Fibroblast of skin of scalp (primary cell): Measurements from ENCODE around the gene SYNJ2.

Source experiments
- DNase-seq: peaks from one replicate; pipeline ENCODE4 v3.0.0-alpha.2; 2013

SYNJ2 gene

DNA sequence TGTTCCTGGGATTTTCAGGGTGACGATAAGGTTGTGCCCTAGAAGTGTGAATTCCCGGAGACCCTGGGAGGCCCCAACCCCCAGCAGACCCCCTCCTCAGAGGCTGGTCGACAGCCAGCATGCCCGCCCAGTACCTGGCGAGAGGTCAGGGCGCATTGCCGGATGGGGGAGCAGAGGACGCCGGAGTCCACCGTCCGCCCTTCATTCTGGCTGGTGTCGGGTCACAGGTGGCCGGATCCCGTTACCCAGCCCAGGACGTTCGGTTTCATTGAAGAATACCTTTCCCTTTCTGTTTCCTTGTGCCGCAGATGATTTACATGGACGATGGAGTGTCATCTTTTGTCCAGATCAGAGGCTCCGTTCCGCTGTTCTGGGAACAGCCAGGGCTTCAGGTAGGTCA lies 61.3 kb downstream of the SYNJ2 start:
- no peak for DNase-seq

DNA sequence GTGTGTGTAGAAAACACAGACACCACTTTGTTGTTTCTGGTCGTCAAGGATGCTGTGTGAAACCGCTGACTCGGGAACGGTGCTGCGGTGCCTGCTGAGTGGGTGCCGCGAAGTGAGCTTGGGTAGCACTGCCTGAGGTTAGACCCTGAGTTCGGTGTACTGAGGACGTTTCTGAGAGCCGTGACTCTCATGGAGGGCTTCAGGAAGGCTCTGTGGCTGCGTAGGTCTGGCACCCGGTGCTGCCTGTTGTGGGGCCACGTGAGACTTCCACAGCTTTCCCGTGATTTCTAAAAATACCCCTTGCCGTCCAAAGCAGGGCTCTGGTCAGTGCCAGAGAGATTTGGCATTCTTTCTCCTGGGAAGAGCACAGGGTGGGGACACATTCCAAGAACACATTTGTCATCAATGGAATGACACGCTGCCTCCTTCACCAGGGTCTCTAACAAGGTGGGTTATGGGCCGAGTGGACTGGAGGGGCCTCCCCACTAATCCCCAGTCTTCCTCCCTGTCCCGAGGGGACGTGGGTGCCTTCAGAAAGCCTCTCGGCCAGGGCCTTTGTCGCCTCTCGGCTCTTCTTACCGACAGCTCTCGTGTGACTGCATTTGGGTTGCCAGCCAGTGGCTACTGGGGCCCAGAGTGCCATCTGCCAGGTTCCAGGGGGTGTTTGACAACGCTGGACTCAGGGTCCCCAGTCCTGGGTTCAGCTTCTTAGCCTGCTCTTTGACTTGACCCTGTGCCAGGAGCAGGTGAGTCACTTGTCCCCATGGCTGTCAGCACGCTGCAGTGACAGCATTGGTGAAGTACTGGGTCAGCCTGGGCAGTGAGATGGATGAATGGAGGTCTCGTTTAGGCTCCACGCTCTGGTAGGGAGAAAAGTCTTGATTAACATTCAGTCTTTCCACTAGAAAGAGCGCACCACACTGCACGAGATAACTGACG lies 62.2 kb downstream of the SYNJ2 start:
- peak; percentile 20 for DNase-seq

DNA sequence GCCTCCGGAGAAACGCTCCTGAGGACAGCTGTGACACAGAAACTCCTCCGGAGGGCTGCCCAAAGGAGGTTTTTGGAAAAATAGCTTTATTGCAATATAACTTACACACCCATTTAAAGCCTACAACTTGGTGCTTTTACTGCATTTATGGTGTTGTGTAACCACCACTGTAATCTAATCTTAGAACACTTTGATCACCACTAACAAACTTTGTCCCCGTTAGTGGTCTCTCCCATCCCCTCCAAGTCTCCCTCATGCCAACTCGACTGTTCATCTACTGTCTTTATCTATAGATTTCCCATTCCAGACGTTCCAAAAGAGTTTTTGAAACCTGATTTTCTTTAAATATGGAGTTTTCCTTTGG lies 62.8 kb downstream of the SYNJ2 start:
- no peak for DNase-seq

DNA sequence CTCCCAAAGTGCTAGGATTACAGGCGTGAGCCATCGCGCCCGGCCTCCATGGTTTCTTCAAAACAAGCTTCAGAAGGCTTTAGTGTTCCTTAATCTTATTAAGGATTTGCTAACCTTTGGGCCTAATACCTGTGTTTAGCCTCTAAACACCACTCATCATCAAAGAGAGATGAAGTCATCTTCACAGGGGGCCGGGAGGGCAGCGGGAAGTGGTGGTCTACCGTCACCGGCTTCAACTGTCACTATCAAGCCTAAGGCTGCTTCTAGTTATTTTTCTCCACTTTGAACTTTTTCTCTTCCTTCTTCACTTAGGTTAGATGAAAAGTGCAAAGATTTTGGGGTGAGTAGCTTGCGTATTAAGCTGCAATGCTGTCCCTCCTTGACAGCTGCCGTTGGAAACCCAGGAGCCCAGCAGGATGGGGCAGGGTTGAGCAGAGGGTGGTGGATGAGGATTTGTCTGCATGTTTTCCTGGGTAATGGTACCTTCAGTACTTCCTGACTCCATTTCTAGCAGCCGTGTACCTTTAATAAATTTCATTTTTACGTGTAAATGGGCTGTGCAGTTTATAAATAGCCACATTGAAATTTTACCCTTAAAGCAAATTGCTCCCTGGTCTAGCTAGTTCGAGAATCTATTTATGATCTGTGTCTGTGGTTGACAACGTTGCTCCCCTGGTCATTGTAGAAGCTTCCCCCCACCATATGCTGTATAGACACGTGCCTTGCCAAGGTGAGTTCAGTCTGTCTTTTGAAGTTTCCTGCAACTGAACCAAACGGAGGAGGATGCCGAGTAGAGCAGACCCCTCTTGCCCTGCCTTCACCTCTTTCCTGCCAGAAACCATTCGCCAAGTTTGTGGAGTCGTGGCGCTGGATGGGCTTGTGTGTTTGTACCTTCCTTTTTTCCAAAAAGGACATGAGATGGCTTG lies 64.8 kb downstream of the SYNJ2 start:
- no peak for DNase-seq

DNA sequence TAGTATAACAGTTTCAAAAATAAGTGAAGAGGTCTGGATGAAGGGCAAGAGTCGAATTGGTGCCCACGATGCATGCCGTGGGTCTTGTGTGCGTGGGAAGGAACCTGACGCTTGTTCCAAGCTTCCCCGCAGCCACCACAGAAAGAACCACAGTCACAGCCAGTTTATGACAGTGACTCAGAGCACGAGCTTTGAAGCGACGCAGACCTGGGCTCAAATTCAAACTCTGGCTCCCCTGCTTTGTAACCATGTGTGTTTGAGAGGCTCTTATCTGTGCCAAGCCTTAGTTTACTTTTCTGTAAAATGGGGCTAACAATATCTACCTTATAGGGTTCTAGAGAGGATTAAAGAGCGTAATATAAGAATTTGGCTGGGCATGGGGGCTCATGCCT lies 65.5 kb downstream of the SYNJ2 start:
- DNase-seq = peak; percentile 35

DNA sequence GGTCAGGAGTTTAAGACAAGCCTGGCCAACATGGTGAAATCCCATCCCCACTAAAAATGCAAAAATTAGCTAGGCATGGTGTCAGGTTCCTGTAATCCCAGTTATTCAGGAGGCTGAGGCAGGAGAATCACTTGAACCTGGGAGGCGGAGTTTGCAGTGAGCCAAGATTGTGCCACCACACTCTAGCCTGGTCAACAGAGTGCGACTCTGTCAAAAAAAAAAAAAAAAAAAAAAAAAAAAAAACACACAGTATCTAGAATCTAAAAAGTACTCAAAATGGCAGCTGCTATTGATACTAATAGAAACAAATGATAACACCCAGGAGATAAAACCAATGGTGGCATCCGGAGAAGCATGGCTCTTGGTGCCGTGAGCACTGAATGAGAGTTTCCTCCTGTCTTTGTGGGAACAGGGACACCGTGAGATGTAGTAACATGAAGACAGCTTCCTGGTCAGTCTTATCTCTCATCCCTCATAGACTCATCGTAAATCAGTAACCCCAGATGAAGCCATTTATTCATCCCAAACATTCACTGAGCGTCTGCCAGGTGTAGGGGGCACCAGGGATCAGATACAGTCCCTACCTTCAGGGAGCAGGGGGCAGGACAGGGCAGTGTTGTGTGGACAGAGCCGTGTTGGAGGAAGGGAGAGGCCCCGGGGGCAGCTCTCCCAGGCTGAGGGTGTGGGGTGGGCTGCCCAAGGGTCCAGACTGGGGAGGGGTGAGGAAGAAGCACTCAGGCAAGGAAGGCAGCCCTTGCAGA lies 66.1 kb downstream of the SYNJ2 start:
- no peak for DNase-seq

DNA sequence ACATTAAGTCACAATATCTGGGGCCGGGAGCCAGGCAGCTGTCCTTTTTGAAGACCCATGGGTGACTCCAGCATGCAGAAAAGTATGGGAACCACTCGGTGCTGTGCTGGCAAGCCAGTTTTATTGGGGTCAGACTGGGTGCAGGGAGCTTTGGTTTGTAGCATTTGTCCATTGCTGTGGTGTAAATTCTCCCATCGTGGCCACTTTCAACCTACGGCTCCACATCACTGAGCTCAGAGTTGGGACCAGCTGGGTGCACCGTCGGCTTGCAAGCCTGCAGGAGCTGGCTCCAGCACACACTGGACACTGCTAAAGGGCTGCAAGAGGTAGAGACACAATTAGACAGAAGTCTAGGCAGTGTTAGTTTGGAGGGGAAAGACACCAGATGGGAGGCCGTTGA lies 66.9 kb downstream of the SYNJ2 start:
- DNase-seq = no peak

DNA sequence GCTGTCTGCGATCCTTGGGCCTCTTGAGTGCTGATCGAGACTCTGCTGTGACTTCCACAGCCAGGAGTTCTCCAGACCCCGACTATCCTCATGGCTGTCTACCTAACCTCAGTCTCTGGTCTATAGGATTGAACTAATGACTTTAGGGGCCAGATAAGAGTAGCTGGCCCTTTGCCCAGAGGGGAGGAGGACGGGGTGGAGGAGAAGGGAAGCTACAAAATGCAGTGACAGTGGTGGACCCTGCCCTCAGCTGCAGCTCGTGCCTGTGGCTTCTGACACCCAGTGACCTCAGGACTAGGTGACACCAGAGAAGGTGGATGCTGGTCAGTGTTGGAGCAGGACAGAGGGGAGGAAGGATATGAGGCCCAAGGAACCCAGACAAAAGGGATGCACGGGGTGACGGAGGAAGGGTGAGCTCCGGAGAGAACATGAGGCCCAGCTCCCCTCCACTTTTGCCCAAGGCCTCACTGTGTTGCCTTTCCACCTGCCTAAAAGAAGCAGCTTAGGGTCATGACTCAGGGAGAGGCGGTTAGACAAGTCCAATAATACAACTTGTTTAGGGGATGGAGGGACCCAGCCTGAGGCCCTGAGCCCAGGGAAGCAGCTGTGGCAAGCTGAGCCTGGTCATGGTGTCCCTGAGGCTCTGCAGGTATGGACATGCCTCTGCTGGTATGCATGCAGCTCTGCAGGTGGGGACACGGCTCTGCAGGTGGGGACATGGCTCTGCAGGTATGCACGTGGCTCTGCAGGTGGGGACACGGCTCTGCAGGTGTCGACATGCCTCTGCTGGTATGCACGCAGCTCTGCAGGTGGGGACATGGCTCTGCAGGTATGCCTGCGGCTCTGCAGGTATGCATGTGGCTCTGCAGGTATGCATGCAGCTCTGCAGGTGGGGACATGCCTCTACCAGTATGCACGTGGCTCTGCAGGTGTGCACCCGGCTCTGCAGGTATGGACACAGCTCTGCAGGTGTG lies 67.7 kb downstream of the SYNJ2 start:
- no peak for DNase-seq

DNA sequence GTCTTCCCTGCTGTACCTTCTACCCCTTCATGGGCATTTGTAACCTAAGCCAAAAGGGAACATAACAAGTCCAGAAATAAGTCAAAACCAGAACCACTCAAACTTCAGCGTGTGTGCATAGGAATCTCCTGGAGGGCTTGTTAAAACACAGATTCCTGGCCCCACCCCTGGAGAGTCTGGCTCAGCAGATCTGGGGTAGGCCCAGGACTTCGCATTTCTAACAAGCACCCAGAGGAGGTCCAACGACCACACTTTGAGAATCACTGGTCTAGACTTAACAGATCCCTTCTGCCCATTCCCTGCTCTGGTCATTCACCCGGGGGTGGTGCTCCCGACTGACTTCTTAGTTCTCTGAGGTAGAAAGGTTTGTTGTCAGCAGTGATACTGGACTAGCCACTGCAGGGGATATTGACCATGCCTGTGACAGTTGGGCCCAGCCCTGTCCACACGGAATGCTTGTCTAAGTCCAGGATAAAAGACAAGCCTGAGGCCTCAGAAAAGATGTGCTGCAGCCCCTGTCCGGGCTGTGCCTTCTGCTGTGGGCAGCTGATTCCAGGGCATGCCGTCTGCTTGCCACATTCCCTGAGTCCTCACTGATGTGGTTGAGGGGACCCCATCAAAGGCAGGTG lies 68.6 kb downstream of the SYNJ2 start:
- no peak for DNase-seq

DNA sequence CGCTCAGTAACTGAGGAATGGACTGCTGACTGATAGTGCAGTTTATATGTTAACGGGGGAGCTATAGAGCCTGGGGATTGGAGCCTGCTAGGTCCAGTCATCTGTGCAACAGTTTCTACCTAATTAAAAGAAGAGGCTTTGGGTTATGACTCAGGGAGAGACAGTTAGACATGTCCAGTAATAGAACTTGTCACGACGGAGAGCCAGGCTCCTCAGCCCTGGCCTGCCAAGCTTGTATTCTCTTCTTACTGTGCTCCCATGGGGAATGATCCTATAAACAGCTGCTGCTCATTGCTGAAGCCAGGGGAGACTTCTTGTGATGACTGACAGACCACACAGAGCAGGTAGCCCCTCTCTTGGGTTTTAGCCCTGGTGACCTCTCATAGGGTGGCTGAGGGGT lies 69.3 kb downstream of the SYNJ2 start:
- DNase-seq = peak; percentile 81

DNA sequence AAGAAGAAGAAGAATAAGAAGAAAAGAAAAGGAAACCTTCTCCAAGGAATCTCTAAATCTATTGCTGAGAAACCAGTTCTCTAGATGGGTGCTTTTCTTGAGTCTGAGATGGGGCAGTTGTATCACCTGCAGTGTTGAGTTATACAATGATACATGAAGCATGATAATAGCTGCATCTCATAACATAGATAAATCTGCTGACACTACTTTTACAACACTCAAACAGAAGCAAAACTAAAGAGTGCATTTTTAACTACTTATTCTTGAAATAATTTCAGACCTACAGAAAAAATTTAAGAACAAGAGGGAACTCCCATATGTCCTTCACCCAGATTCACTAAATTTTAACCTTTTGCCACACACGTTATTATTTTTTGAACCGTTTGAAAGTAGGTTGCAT lies 70.3 kb downstream of the SYNJ2 start:
- no peak for DNase-seq

DNA sequence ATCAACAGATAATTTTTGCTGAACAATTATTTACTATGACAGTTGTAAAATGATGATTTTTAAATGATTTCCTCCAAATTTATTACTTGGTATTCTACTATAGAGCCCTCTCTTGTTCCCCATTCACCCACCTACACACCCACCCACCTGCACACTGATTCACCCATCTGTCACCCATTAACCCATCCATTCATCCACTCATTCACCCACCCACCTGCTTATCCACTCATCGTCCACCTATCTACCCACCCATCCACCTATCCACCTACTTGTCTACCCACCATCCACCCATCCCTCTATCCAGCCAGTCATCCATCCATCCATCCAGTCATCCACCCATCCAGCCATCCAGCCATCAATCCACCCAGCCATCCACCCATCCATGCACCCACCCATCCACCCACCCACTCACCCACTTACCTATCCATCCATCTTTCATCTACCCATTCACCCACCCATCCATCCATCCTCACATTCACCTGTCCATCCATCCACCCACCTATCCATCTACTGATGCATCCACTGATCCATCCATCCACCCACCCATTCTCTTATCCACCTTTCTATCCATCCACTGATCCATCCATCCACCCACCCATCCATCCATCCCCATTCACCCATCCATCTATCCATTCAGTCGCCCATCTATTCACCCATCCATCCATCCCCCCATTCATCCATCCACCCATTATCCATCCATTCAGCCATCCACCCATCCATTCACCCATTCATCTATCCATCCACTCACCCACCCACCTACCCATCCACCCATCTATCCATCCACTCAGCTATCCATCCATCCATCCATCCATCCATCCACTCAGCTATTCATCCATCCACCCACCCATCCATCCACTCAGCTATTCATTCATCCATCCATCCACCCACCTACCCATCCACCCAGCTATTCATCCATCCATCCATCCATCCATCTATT lies 72.0 kb downstream of the SYNJ2 start:
- no peak for DNase-seq

DNA sequence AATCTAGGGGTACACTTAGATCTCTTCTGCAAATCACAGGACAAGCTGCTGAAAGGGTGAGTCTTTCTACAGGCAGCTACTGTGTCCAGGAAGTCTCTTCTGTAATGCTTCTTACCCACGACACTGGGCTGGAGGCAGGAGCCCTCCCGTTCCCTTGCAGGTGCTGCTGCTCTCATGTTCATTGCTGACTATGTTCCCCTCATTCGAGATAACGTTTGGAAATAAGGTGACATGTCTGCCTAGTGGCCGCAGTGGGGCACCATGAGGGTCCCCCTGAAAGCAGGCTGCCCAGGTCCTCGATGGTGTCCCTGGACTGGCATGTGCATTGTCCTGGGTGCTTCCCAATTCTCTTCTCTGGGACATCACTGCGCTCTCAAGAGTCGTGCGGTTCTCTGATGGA lies 74.7 kb downstream of the SYNJ2 start:
- DNase-seq = no peak

DNA sequence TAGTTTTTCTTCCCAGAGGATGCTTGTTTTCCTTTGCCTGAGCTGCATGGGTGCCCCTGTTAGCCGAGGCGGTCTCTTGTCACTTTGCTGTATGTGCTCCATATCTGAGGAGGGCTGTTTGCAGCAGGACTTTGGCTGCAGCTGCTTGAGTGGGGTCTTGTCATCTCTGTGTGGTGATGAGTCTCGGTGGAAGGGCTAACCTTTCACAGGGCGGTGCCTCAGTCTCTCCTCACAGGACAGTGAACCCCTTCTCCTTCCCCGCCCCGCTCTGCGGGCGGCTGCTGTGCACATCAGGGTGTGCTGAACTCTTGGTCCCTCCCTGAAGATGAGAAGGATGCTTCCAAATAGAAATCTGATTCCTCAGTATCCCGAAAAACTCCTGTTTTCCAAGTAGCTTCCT lies 75.1 kb downstream of the SYNJ2 start:
- no peak for DNase-seq

DNA sequence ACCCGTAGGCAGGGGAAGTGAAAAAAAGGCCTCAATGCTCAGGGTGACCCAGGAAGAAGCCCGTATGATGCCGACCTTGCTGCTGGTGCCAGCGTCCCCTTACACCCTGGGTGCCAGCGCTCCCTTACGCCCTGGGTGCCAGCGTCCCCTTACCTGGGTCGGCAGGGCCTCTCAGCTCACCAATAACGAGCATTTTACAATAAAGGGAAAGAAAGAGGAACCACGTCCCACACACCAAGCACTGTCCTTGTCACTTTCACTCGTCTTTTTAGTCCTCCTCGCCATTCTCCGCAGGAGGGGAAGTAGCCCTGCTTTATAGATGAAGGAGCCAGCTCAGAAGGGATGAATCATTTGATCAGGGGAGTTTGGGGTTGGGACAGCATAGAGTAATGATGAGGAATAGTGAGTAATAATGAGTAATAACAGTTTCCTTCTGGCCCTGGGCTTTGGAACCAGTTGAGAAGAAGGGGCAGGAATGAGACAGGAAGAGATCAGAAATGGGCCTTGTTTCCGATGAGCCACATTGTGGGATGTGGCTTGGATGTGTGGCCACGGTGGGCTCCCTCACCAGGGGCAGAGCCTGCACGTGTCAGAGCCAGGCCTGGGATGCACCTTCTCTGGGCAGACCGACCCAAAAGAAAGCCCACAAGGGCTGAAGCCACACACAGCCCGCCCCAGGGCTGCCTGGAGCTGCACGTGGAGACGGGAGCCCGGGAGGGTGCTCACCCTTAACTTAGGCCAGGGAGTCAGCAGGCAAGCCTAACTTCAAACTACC lies 75.7 kb downstream of the SYNJ2 start:
- peak; percentile 96 for DNase-seq

DNA sequence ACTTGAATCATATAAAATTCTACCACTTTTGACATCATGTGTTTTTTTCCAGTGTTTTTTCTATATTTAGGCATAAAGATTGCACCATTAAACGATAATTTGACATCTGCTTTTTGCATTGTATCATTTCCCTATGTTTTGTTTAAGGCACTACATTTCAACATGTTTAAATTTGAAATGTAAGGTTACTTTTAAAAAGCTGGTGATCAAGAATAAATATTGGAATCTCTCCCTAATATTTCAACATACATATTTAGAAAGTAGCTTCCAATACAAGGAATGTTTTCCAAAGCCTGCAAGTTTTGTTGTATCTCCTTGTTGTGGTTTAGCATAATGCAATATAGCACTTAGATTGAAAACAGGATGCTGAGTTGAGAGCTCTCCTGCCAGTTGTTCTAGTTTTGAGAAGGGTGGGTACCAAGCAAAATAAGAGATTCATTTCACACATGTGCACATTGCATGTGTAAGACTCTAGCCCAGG lies 76.5 kb downstream of the SYNJ2 start:
- DNase-seq = peak; percentile 39

DNA sequence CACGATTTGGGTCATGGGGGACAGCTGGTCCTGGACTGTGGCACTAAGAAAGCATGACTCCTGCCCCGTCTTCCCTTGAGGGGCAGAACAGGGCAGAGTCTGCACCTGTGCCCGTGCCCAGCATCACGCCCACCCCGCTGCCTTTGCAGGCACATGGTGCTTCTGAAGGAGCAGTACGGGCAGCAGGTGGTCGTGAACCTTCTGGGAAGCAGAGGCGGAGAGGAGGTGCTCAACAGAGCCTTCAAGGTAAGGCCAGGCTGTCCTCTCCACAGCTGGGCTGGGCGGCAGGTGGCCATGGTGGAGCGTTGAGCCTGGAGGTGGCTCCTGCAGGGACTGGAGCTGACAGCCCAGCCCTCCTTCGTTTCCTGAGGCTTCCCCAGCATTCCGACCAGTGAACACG lies 77.4 kb downstream of the SYNJ2 start:
- no peak for DNase-seq

DNA sequence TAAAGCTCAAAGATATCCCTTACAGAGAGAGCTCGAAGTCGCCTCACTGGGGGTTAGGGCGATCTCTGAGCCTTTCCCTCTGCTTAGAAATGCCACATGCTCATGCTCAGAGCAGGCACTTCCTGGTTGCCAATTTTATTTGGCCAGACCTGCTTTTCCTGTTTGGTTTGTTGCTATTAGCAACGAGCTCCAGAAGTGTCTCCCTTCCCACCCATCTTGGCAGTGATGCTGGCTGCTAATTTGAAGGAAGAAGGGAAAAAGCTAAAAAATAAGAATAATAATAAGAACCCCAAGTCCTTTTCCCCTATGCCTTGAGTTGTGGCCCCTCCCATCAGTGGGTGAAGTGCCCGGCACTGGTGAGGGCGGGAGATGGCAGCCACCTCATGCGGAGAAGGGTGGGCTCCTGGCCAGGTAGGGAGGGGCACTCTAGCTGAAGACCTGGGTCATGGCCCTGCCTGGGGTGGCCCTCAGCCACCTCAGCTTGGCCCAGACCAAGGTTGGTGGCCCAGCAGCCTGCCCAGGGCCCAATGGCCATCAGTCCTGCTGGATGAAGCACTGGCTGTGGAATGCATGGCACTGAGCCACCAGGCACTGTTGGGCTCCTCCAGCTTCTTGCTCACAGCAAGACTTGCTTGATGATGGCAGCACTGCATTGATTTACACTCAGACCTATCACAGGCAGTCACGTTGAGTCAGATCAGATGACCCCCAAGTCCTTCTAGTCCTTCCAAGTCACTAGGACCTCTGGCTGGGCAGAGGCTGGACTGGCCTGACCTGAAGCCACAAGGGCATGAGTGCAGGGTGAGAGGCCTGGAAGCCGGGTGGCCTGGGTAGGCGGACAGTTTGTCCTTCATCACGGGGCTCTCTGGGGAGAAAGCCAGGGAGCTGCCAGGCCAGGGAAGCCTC lies 79.0 kb downstream of the SYNJ2 start:
- DNase-seq = peak; percentile 94
